Mesothelial cell of epicardium (in vitro differentiated cells): Measurements from ENCODE around the gene ACMSD. TPM values are rescaled to one million over a fixed set of nuclear protein-coding genes. Genes with fewer than 3 reads are reported as not detected.
"Not testable (repeated sequence)": the region's sequence is repeated elsewhere in the genome, so short reads cannot be mapped to it uniquely, and the experiment has no call there.

Experiments used
- DNase-seq, 2 experiments: peaks; one replicate each; pipeline ENCODE4 v3.0.0; 2021; ENCODE audit warnings: low spot score in 2 of 2; ENCODE audit not compliant: unreplicated experiment in 2 of 2
- H3K27ac Mint-ChIP-seq: 2 replicates; pipeline ENCODE4 v1.8.0; 2021; ENCODE audit warnings: mixed read lengths
- H3K27me3 Mint-ChIP-seq: 2 replicates; pipeline ENCODE4 v1.8.0; 2021; ENCODE audit warnings: low read depth, mixed read lengths
- H3K36me3 Mint-ChIP-seq: 2 replicates; pipeline ENCODE4 v1.8.0; 2021; ENCODE audit warnings: mixed read lengths
- H3K4me1 Mint-ChIP-seq: 2 replicates; pipeline ENCODE4 v1.8.0; 2021; ENCODE audit warnings: mixed read lengths
- H3K4me3 Mint-ChIP-seq: 2 replicates; pipeline ENCODE4 v1.8.0; 2021; ENCODE audit warnings: mild to moderate bottlenecking, moderate library complexity, mixed read lengths
- H3K9me3 Mint-ChIP-seq: 2 replicates; pipeline ENCODE4 v1.8.0; 2021; ENCODE audit warnings: mixed read lengths
- CTCF ChIP-seq: fragments of 200-600 bp; sonication (generic); IDR thresholded peaks from one replicate; pipeline ENCODE4 v1.5.0; 2021; ENCODE audit warnings: antibody characterized with exemption; ENCODE audit not compliant: unreplicated experiment
- total RNA-seq: library from RNA; stranded (reverse); gene quantifications from 3 replicates; pipeline ENCODE4 v1.2.1, GENCODE V29; 2021

The ACMSD gene
- total RNA-seq, 1 donor from 2014 or later = not detected

GRCh38 chr2:134799936-134800335 is 38.5 kb upstream of the ACMSD start:
- no peaks in the 10 kb centered on the region for H3K4me1 Mint-ChIP-seq
- DNase-seq = no peak
- peaks cover 19% of the 10 kb centered on the region for H3K9me3 Mint-ChIP-seq
- peaks cover 1% of the 10 kb centered on the region for H3K27me3 Mint-ChIP-seq
- TF ChIP-seq CTCF = no peak
- no peak overlapping the region for H3K4me3 Mint-ChIP-seq
- no peak overlapping the region for H3K27ac Mint-ChIP-seq
- H3K36me3 Mint-ChIP-seq = no peaks in the 10 kb centered on the region

GRCh38 chr2:134800341-134800740 is 38.1 kb upstream of the ACMSD start:
- Mint-ChIP-seq H3K27me3 (no peaks in the 10 kb centered on the region), H3K36me3 (no peaks in the 10 kb centered on the region), H3K4me3 (no peak overlapping the region), H3K4me1 (no peaks in the 10 kb centered on the region), H3K9me3 (peaks cover 24% of the 10 kb centered on the region), H3K27ac (no peak overlapping the region)
- TF ChIP-seq CTCF = no peak
- DNase-seq = no peak

- H3K27ac Mint-ChIP-seq, H3K4me1 Mint-ChIP-seq, H3K27me3 Mint-ChIP-seq, H3K36me3 Mint-ChIP-seq, H3K4me3 Mint-ChIP-seq, DNase-seq: not testable (repeated sequence)
- H3K9me3 Mint-ChIP-seq = peaks cover 37% of the 10 kb centered on the region
Measured at GRCh38 chr2:134803609-134804405, 34.6 kb upstream of the ACMSD start.

GRCh38 chr2:134815741-134816140 is 22.7 kb upstream of the ACMSD start:
- DNase-seq = no peak
- H3K27ac Mint-ChIP-seq = no peak overlapping the region
- peaks cover 11% of the 10 kb centered on the region for H3K9me3 Mint-ChIP-seq
- H3K4me1 Mint-ChIP-seq = no peaks in the 10 kb centered on the region
- peaks cover 3% of the 10 kb centered on the region for H3K27me3 Mint-ChIP-seq
- TF ChIP-seq CTCF = no peak
- peaks cover 2% of the 10 kb centered on the region for H3K36me3 Mint-ChIP-seq
- no peak overlapping the region for H3K4me3 Mint-ChIP-seq

GRCh38 chr2:134818321-134818720 is 20.1 kb upstream of the ACMSD start:
- H3K36me3 Mint-ChIP-seq = no peaks in the 10 kb centered on the region
- H3K4me3 Mint-ChIP-seq = no peak overlapping the region
- H3K9me3 Mint-ChIP-seq = no peaks in the 10 kb centered on the region
- H3K27ac Mint-ChIP-seq = no peak overlapping the region
- no peak for TF ChIP-seq CTCF
- H3K4me1 Mint-ChIP-seq = no peaks in the 10 kb centered on the region
- no peak for DNase-seq
- peaks cover 3% of the 10 kb centered on the region for H3K27me3 Mint-ChIP-seq

- H3K36me3 Mint-ChIP-seq = no peaks in the 10 kb centered on the region
- DNase-seq = no peak
- no peak for TF ChIP-seq CTCF
- no peak overlapping the region for H3K4me3 Mint-ChIP-seq
- no peaks in the 10 kb centered on the region for H3K4me1 Mint-ChIP-seq
- H3K27me3 Mint-ChIP-seq = no peaks in the 10 kb centered on the region
- H3K27ac Mint-ChIP-seq = no peak overlapping the region
- peaks cover 3% of the 10 kb centered on the region for H3K9me3 Mint-ChIP-seq
Measured at GRCh38 chr2:134819334-134819733, 19.1 kb upstream of the ACMSD start.
